Endothelial cell of umbilical vein (primary cell): ENCODE results near the gene PIK3C2G. TPM values are rescaled to one million over a fixed set of nuclear protein-coding genes. Genes with fewer than 3 reads are reported as not detected.

ENCODE experiments used
- BruUV-seq: library from RNA; stranded (reverse); fragments of 400-500 nt; replicated peaks from 2 replicates; lab custom pipeline; 2021; lab: Mats Ljungman, UMichigan
- CTCF ChIA-PET: fragments of 300-600, 350-600 bp; sonication (Branson Sonifier 250); formaldehyde crosslinking; loops from one replicate; lab custom pipeline; 2021; ENCODE audit warnings: antibody characterized with exemption, inconsistent platforms; lab: Charles Lee
- POLR2A ChIA-PET: fragments of 300-600, 350-600 bp; sonication (Branson Sonifier 250); formaldehyde crosslinking; loops from one replicate; lab custom pipeline; 2021; ENCODE audit warnings: antibody characterized with exemption, inconsistent platforms; lab: Charles Lee
- DNase-seq: peaks from one replicate; pipeline ENCODE4 v3.0.0-alpha.2; 2011; ENCODE audit warnings: low read depth, low spot score
- FAIRE-seq: peaks from 2 replicates; lab custom pipeline; 2011; peaks lifted over from hg19 to GRCh38; lab: Jason Lieb, UNC
- H2AFZ ChIP-seq: 2 replicates; pipeline ENCODE4 v1.6.0; 2012; ENCODE audit warnings: low read depth, low read length, control low read depth, inconsistent platforms
- H3K27ac ChIP-seq: 2 replicates; pipeline ENCODE4 v1.5.1; 2011; ENCODE audit warnings: low read depth, mild to moderate bottlenecking, control low read depth, low read length, moderate library complexity; ENCODE audit not compliant: insufficient read depth
- H3K27me3 ChIP-seq, 2 experiments: 2 replicates each; pipeline versions ENCODE4 v1.6.0 to v1.6.1; 2011; ENCODE audit warnings: low read length in 2 of 2, mixed read lengths in 1 of 2; ENCODE audit not compliant: control insufficient read depth in 2 of 2, insufficient read depth in 2 of 2
- H3K36me3 ChIP-seq, 2 experiments: 2 replicates in 1 of 2; 3 replicates in 1 of 2; pipeline ENCODE4 v1.5.1; 2011; ENCODE audit warnings: low read length in 2 of 2, mild to moderate bottlenecking in 1 of 2, moderate library complexity in 1 of 2; ENCODE audit not compliant: control insufficient read depth in 2 of 2, insufficient read depth in 2 of 2; ENCODE audit errors: extremely low read depth in 1 of 2
- H3K4me1 ChIP-seq: 3 replicates; pipeline ENCODE4 v1.5.1; 2011; ENCODE audit warnings: mild to moderate bottlenecking, low read length; ENCODE audit not compliant: control insufficient read depth, insufficient read depth; ENCODE audit errors: extremely low read depth
- H3K4me2 ChIP-seq: 2 replicates; pipeline ENCODE4 v1.6.1; 2011; ENCODE audit warnings: low read length, control low read depth, mixed read lengths; ENCODE audit not compliant: insufficient read depth
- H3K4me3 ChIP-seq, 3 experiments: fragments of 200-600 bp in 1 of 3; sonication (generic), shearing (Covaris generic) in 1 of 3; replicated peaks in 1 of 3; 2 replicates each; pipeline ENCODE4 v1.5.1; 2011 to 2016; ENCODE audit warnings: control low read depth in 3 of 3, low read length in 3 of 3, mild to moderate bottlenecking in 2 of 3, inconsistent platforms in 1 of 3, low read depth in 1 of 3, moderate library complexity in 1 of 3; ENCODE audit not compliant: insufficient read depth in 1 of 3
- H3K79me2 ChIP-seq: 2 replicates; pipeline ENCODE4 v1.6.0; 2012; ENCODE audit warnings: low read length, inconsistent platforms; ENCODE audit not compliant: control insufficient read depth, insufficient read depth
- H3K9ac ChIP-seq: replicated peaks from 2 replicates; pipeline ENCODE3; 2011; ENCODE audit warnings: low read length, control low read depth; ENCODE audit not compliant: insufficient read depth; ENCODE audit errors: extremely low read depth
- H3K9me1 ChIP-seq: replicated peaks from 3 replicates; pipeline ENCODE4 v1.6.0; 2011; ENCODE audit warnings: mild to moderate bottlenecking, low read length; ENCODE audit not compliant: control insufficient read depth, insufficient read depth; ENCODE audit errors: extremely low read depth
- H3K9me3 ChIP-seq: replicated peaks from 2 replicates; pipeline ENCODE4 v1.5.1; 2012; ENCODE audit warnings: low read length, inconsistent platforms; ENCODE audit not compliant: control insufficient read depth, insufficient read depth
- H4K20me1 ChIP-seq: replicated peaks from 2 replicates; pipeline ENCODE3; 2011; ENCODE audit warnings: mild to moderate bottlenecking, low read length; ENCODE audit not compliant: control insufficient read depth, insufficient read depth; ENCODE audit errors: extremely low read depth
- EZH2 ChIP-seq: IDR thresholded peaks from 2 replicates; pipeline ENCODE4 v1.6.1; 2012; ENCODE audit warnings: borderline replicate concordance, low read depth, mild to moderate bottlenecking, moderate library complexity, low read length, inconsistent platforms; ENCODE audit not compliant: severe bottlenecking
- FOS ChIP-seq: IDR thresholded peaks from 2 replicates; pipeline ENCODE4 v1.6.1; 2011; ENCODE audit warnings: mild to moderate bottlenecking, low read length, moderate library complexity, borderline replicate concordance; ENCODE audit not compliant: insufficient read depth
- GATA2 ChIP-seq: IDR thresholded peaks from 2 replicates; pipeline ENCODE4 v1.7.0; 2011; ENCODE audit warnings: low read depth, mild to moderate bottlenecking, moderate library complexity, mixed read lengths, low read length; ENCODE audit not compliant: insufficient read length, insufficient read depth
- JUN ChIP-seq: IDR thresholded peaks from 2 replicates; pipeline ENCODE4 v1.6.1; 2011; ENCODE audit warnings: borderline replicate concordance, low read depth; ENCODE audit not compliant: insufficient read length, insufficient read depth
- MYC ChIP-seq: IDR thresholded peaks from one replicate; pipeline ENCODE4 v1.6.1; 2011; ENCODE audit warnings: mild to moderate bottlenecking, low read depth, low read length
- POLR2A ChIP-seq: IDR thresholded peaks from 2 replicates; pipeline ENCODE4 v1.6.1; 2012; ENCODE audit warnings: low read depth, mild to moderate bottlenecking, control low read depth, low read length
- POLR2AphosphoS5 ChIP-seq: IDR thresholded peaks from 2 replicates; pipeline ENCODE4 v1.6.1; 2012; ENCODE audit warnings: low read depth, mild to moderate bottlenecking, control low read depth, low read length, moderate library complexity; ENCODE audit not compliant: insufficient read depth
- dilution Hi-C: fragments of 300-500 bp; cut with MboI; formaldehyde crosslinking; loops from one replicate; pipeline ENCODE4 v1.15.0; 2019; ENCODE audit warnings: low sequenced_read_pairs; ENCODE audit not compliant: extremely low pct_ligation_motif_present
- intact Hi-C: fragments of 100-400 bp; cut with micrococcal nuclease; formaldehyde crosslinking; loops from one replicate; pipeline ENCODE4 v1.10.0; 2022
- polyA plus RNA-seq, 4 experiments: library from polyadenylated mRNA; depleted of rRNA in 3 of 4; stranded (reverse) in 3 of 4; unstranded in 1 of 4; fragments of >200 nt; gene quantifications; 2 replicates each; pipeline versions ENCODE4 v1.2.1 to v1.2.3, GENCODE V29; 2011 to 2012; ENCODE audit warnings: missing spikeins in 1 of 4
- total RNA-seq: library from RNA; stranded (reverse); gene quantifications from 2 replicates; pipeline ENCODE4 v1.2.3, GENCODE V29; 2021
- TF ChIP-seq, protein P1 (sequence below): IDR thresholded peaks from 2 replicates; pipeline ENCODE4 v1.6.1; 2011; ENCODE audit not compliant: insufficient read depth, insufficient read length
- TF ChIP-seq, protein P2 (sequence below), 2 donors: IDR thresholded peaks; 1 replicate in 1 of 2; 2 replicates in 1 of 2; pipeline ENCODE4 v1.5.1; 2011; ENCODE audit warnings: low read length in 2 of 2, mild to moderate bottlenecking in 2 of 2, moderate library complexity in 2 of 2, control low read depth in 1 of 2, inconsistent platforms in 1 of 2, low read depth in 1 of 2; ENCODE audit not compliant: insufficient read depth in 1 of 2; ENCODE audit errors: extremely low read depth in 1 of 2

The PIK3C2G gene
- total and polyA plus RNA-seq, 2 donors (not counting 3 experiments of a cell fraction or from before 2014, with no cell fraction given): not detected

DNA sequence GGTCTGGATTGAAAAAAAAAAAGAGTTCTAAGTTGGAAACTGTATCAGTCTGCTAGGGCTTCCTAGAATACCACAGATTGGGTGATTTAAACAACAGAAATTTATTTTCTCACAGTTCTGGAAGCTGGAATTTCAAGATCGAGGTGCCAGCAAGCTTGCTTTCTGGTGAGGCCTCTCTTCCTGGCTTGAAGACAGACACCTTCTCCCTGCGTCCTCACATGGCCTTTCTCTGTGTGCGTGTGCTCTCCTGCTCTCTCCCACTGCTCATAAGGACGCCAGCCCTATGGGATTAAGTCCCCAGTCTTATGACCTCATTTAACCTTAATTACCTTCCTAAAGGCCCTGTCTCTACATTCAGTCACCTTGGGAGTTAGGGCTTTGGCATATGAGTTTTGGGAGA, 215.5 kb downstream of the PIK3C2G start:
- Histone ChIP-seq H4K20me1 (no peaks in the 10 kb centered on the region), H3K36me3 (no peaks in the 10 kb centered on the region), H3K4me3 (no peak overlapping the region), H3K9ac (no peak overlapping the region), H3K27ac (no peak overlapping the region), H3K9me1 (no peaks in the 10 kb centered on the region), H2AFZ (no peak overlapping the region), H3K27me3 (no peaks in the 10 kb centered on the region), H3K4me2 (no peak overlapping the region), H3K4me1 (no peaks in the 10 kb centered on the region), H3K79me2 (no peaks in the 10 kb centered on the region), H3K9me3 (no peaks in the 10 kb centered on the region)
- TF ChIP-seq FOS: no peak
- TF ChIP-seq POLR2A: no peak
- TF ChIP-seq JUN: no peak
- TF ChIP-seq GATA2: no peak
- no peak for TF ChIP-seq POLR2AphosphoS5
- no peak for TF ChIP-seq EZH2
- TF ChIP-seq, protein P1, sequence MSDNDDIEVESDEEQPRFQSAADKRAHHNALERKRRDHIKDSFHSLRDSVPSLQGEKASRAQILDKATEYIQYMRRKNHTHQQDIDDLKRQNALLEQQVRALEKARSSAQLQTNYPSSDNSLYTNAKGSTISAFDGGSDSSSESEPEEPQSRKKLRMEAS: no peak
- TF ChIP-seq, protein P2, sequence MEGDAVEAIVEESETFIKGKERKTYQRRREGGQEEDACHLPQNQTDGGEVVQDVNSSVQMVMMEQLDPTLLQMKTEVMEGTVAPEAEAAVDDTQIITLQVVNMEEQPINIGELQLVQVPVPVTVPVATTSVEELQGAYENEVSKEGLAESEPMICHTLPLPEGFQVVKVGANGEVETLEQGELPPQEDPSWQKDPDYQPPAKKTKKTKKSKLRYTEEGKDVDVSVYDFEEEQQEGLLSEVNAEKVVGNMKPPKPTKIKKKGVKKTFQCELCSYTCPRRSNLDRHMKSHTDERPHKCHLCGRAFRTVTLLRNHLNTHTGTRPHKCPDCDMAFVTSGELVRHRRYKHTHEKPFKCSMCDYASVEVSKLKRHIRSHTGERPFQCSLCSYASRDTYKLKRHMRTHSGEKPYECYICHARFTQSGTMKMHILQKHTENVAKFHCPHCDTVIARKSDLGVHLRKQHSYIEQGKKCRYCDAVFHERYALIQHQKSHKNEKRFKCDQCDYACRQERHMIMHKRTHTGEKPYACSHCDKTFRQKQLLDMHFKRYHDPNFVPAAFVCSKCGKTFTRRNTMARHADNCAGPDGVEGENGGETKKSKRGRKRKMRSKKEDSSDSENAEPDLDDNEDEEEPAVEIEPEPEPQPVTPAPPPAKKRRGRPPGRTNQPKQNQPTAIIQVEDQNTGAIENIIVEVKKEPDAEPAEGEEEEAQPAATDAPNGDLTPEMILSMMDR (IDR thresholded peaks at IDR 0.05; ENCODE audit: extremely low read depth in 1 of 2, insufficient read depth in 1 of 2, low read depth in 1 of 2, low read length in 2 of 2): no peak
- no peak for TF ChIP-seq MYC
- no peak for DNase-seq
- no TSS peak for BruUV-seq
- dilution Hi-C loops (no loop called here), intact Hi-C loops (no loop called here)
- no peak for FAIRE-seq
- ChIA-PET POLR2A (no interaction called here), CTCF (no interaction called here)
